Keratinocyte (primary cell): Measurements from ENCODE around the gene CPTP. TPM values are rescaled to one million over a fixed set of nuclear protein-coding genes. Genes with fewer than 3 reads are reported as not detected.

ENCODE experiments used
- DNase-seq: peaks from one replicate; pipeline ENCODE4 v3.0.0-alpha.2; 2011; ENCODE audit warnings: low read depth, missing footprints, low spot score
- FAIRE-seq: peaks from 2 replicates; lab custom pipeline; 2011; peaks lifted over from hg19 to GRCh38; lab: Jason Lieb, UNC
- H2AFZ ChIP-seq: 2 replicates; pipeline ENCODE4 v1.6.0; 2012; ENCODE audit warnings: low read length, control low read depth, inconsistent platforms; ENCODE audit not compliant: control insufficient read depth
- H3K27ac ChIP-seq: 2 replicates; pipeline ENCODE4 v1.5.1; 2011; ENCODE audit warnings: low read length; ENCODE audit not compliant: control insufficient read depth, insufficient read depth
- H3K27me3 ChIP-seq: 3 replicates; pipeline ENCODE4 v1.6.0; 2011; ENCODE audit warnings: low read length; ENCODE audit not compliant: control insufficient read depth, insufficient read depth; ENCODE audit errors: extremely low read depth
- H3K36me3 ChIP-seq, 2 experiments: 2 replicates in 1 of 2; 3 replicates in 1 of 2; pipeline ENCODE4 v1.5.1; 2011; ENCODE audit warnings: low read length in 2 of 2, mild to moderate bottlenecking in 1 of 2; ENCODE audit not compliant: control insufficient read depth in 2 of 2, insufficient read depth in 2 of 2; ENCODE audit errors: extremely low read depth in 1 of 2
- H3K4me1 ChIP-seq: 3 replicates; pipeline ENCODE4 v1.5.1; 2011; ENCODE audit warnings: low read length; ENCODE audit not compliant: control insufficient read depth, insufficient read depth; ENCODE audit errors: extremely low read depth
- H3K4me2 ChIP-seq: 3 replicates; pipeline ENCODE4 v1.6.0; 2011; ENCODE audit warnings: low read depth, low read length; ENCODE audit not compliant: control insufficient read depth, insufficient read depth; ENCODE audit errors: extremely low read depth
- H3K4me3 ChIP-seq, 3 experiments: fragments of 200-600 bp in 1 of 3; sonication (generic) in 1 of 3; 2 replicates in 2 of 3; 3 replicates in 1 of 3; pipeline ENCODE4 v1.5.1; 2011 to 2016; ENCODE audit warnings: low read length in 3 of 3, mild to moderate bottlenecking in 3 of 3, control low read depth in 2 of 3, inconsistent platforms in 1 of 3, low read depth in 1 of 3, mixed read lengths in 1 of 3, mixed run types in 1 of 3, moderate library complexity in 1 of 3; ENCODE audit not compliant: control insufficient read depth in 2 of 3, insufficient read depth in 2 of 3; ENCODE audit errors: extremely low read depth in 1 of 3
- H3K79me2 ChIP-seq: 2 replicates; pipeline ENCODE4 v1.6.0; 2012; ENCODE audit warnings: low read length; ENCODE audit not compliant: control insufficient read depth, insufficient read depth
- H3K9ac ChIP-seq: 3 replicates; pipeline ENCODE4 v1.6.0; 2011; ENCODE audit warnings: low read length; ENCODE audit not compliant: control insufficient read depth, insufficient read depth; ENCODE audit errors: extremely low read depth
- H3K9me1 ChIP-seq: 3 replicates; pipeline ENCODE4 v1.6.0; 2011; ENCODE audit warnings: low read length; ENCODE audit not compliant: control insufficient read depth, insufficient read depth; ENCODE audit errors: extremely low read depth
- H3K9me3 ChIP-seq: 2 replicates; pipeline ENCODE4 v1.5.1; 2012; ENCODE audit warnings: low read depth, low read length; ENCODE audit not compliant: control insufficient read depth
- H4K20me1 ChIP-seq: 3 replicates; pipeline ENCODE4 v1.6.0; 2011; ENCODE audit warnings: low read length; ENCODE audit not compliant: control insufficient read depth, insufficient read depth; ENCODE audit errors: extremely low read depth
- CTCF ChIP-seq, 3 experiments: IDR thresholded peaks in 1 of 3; conservative IDR thresholded peaks in 1 of 3; optimal IDR thresholded peaks in 1 of 3; 2 replicates in 2 of 3; 3 replicates in 1 of 3; pipeline versions ENCODE3 to v1.5.1; 2011; ENCODE audit warnings: low read length in 3 of 3, mild to moderate bottlenecking in 3 of 3, moderate library complexity in 2 of 3, control low read depth in 1 of 3, inconsistent platforms in 1 of 3; ENCODE audit not compliant: insufficient read depth in 2 of 3; ENCODE audit errors: extremely low read depth in 1 of 3
- EZH2 ChIP-seq: IDR thresholded peaks from one replicate; pipeline ENCODE4 v1.6.1; 2012; ENCODE audit warnings: inconsistent platforms, mild to moderate bottlenecking, low read length, moderate library complexity
- dilution Hi-C: fragments of 300-500 bp; cut with MboI; formaldehyde crosslinking; loops from one replicate; pipeline ENCODE4 v1.7.0; 2020; ENCODE audit warnings: low sequenced_read_pairs; ENCODE audit not compliant: extremely low pct_ligation_motif_present
- polyA plus RNA-seq, 5 experiments: library from polyadenylated mRNA; depleted of rRNA in 3 of 5; stranded (reverse) in 3 of 5; stranded (forward) in 1 of 5; unstranded in 1 of 5; fragments of >200 nt; gene quantifications; 1 replicate in 1 of 5; 2 replicates in 3 of 5; 3 replicates in 1 of 5; pipeline versions ENCODE4 v1.2.1 to v1.2.3, GENCODE V29; 2011 to 2012; ENCODE audit warnings: missing spikeins in 2 of 5, low read depth in 1 of 5, low replicate concordance in 1 of 5

CPTP gene
- polyA plus RNA-seq, 1 donor (not counting 4 experiments of a cell fraction or from before 2014, with no cell fraction given): 5.8 TPM

DNA sequence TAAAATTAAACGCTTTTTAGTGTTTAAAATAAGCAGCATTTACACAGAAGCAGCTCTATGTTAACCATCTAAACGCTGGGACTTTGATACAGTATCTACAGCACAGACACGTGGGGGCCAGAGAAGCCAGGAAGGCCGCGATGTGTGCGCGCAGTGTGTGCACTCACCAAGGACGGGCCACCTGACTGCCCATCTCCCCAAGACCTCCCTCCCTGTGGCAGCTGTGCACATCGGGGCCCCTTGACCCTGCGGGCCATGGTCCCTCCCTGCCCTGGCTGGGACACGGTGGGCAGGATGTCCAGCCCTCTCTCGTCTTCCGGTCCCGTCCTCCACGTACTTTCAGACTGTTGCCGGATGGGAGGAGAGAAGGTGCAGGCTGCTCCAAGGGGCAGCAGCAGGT, 10.7 kb downstream of the CPTP start:
- Histone ChIP-seq H3K9me1 (no peaks in the 10 kb centered on the region), H3K27ac (no peak overlapping the region), H4K20me1 (peaks cover 31% of the 10 kb centered on the region), H3K4me2 (no peak overlapping the region), H3K4me3 (no peak overlapping the region), H3K79me2 (peaks cover under 1% of the 10 kb centered on the region), H3K9me3 (no peaks in the 10 kb centered on the region), H3K4me1 (peaks cover 32% of the 10 kb centered on the region), H3K27me3 (peaks cover 11% of the 10 kb centered on the region), H3K36me3 (peaks cover 7 to 12% of the 10 kb centered on the region in 2 experiments), H2AFZ (no peak overlapping the region), H3K9ac (no peak overlapping the region)
- dilution Hi-C loops: no loop called here
- FAIRE-seq (no peak), DNase-seq (no peak)
- TF ChIP-seq CTCF (optimal IDR thresholded peaks at IDR 0.05 in 1 of 3, IDR thresholded peaks at IDR 0.05 in 1 of 3, conservative IDR thresholded peaks at IDR 0.05 in 1 of 3; ENCODE audit: extremely low read depth in 1 of 3, insufficient read depth in 2 of 3, low read length in 3 of 3) (no peak), EZH2 (no peak)

DNA sequence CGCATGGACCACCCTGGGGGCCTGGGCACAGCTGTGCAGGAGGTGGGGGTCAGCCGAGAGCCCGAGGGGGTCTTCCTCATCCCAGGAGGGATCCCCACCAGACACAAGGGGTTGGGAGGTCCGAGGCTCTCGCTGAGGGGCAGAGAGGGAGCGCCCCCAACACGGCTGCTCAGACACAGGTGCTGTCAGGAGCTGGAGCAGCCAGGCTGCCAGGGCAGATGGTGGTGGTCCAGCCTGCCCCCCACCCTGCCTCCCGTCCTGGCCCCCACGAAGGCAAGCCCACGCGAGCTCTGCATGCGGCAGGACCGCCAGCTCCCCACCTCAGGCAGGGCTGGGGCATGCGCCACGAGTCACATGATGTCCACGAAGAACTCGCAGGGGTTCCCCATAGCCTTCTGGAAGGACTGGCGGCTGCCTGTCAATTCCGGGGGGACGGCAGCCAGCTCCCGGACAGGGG, 11.2 kb downstream of the CPTP start:
- no peak for DNase-seq
- Histone ChIP-seq H3K36me3 (peaks cover 9 to 18% of the 10 kb centered on the region in 2 experiments), H3K27me3 (peaks cover 11% of the 10 kb centered on the region), H3K27ac (no peak overlapping the region), H3K9ac (no peak overlapping the region), H3K9me1 (no peaks in the 10 kb centered on the region), H3K9me3 (no peaks in the 10 kb centered on the region), H4K20me1 (peaks cover 36% of the 10 kb centered on the region), H3K4me2 (no peak overlapping the region), H3K4me1 (peaks cover 32% of the 10 kb centered on the region), H3K4me3 (no peak overlapping the region), H3K79me2 (peaks cover 5% of the 10 kb centered on the region), H2AFZ (no peak overlapping the region)
- TF ChIP-seq CTCF (optimal IDR thresholded peaks at IDR 0.05 in 1 of 3, IDR thresholded peaks at IDR 0.05 in 1 of 3, conservative IDR thresholded peaks at IDR 0.05 in 1 of 3; ENCODE audit: extremely low read depth in 1 of 3, insufficient read depth in 2 of 3, low read length in 3 of 3): no peak
- TF ChIP-seq EZH2: no peak
- no peak for FAIRE-seq
- dilution Hi-C loops: no loop called here
